ENCODE measurements around the gene RPP40. TPM values are rescaled to one million over a fixed set of nuclear protein-coding genes. Genes with fewer than 3 reads are reported as not detected.

RPP40 gene
- total and polyA plus RNA-seq, 4 donors: 11.0 to 20.5 (median 12.6) TPM

DNA sequence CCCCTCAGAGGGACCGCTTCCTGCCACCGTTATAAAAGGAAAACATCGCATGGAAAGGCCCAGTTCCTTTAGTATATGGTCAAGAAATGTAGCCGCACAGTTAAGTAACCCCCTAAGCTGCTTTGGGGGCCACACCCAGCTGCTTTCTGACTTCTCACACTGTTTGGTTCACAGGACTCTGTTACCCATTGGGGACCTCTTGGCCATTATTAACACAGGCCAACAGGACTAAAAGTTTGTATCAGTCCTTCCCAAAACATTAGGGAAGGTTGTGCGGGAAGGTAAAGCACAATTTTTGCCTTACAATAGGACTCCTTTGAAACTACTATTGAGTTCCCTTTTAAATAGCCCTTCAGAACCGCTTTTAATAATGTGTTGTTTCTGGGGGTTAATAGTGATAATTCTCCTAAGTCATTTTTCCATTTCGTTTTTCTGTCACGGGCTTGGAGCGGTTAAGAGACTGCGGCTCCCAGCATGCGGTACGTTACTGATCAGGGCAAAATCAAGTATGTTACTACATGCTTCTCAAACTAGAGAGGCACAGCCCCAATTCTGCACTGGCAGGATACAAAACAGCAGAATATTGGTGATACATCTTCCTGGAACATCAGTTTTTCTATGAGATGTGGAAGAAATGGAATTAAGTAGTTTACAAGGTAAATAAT is 668 bp upstream of the RPP40 start:
- peak overlapping the region; percentile 79 for H3K4me3 ChIP-seq (ENCODE audit: low read depth, low read length)
- H3K9me3 ChIP-seq (ENCODE audit: control insufficient read depth, insufficient read depth, low read length): no peaks in the 10 kb centered on the region
- peak overlapping the region; percentile 94 for H3K27ac ChIP-seq (ENCODE audit: low read depth, low read length)
- 46% methylated on average over 5 of the region's 12 CpGs for WGBS (ENCODE audit: insufficient coverage)
- no peaks in the 10 kb centered on the region for H3K27me3 ChIP-seq (ENCODE audit: control insufficient read depth, insufficient read depth, low read length)
- no peaks in the 10 kb centered on the region for H3K36me3 ChIP-seq (ENCODE audit: control insufficient read depth, insufficient read depth, low read length)
- peaks cover 12% of the 10 kb centered on the region for H3K4me1 ChIP-seq (ENCODE audit: control insufficient read depth, insufficient read depth, low read length)
- DNase-seq (ENCODE audit: low read depth in 4 of 6, low spot score in 6 of 6): peak in 2 of 6 donors; percentile 2 to 13

DNA sequence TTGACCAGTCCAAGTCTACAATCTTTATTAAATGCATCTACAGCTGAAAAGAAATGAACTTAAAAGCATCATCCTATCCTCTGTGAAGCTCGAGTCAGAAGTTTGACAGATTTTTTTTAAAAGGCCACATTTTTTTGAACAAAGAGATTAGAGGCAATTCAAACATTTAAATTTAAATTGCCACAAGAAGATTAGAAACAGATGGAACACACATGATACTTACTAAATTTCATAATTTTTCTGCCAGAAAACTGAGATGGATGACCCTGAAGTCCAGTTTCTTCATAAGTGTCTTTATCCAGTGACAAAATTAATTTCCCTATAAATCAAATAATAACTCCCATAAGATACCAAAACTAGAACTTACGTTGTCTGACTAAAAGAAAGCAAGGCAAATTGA is 4.3 kb downstream of the RPP40 start:
- Histone ChIP-seq H3K36me3 (ENCODE audit: control insufficient read depth, insufficient read depth, low read length) (peaks cover 2% of the 10 kb centered on the region), H3K9me3 (ENCODE audit: control insufficient read depth, insufficient read depth, low read length) (no peaks in the 10 kb centered on the region), H3K4me1 (ENCODE audit: control insufficient read depth, insufficient read depth, low read length) (peaks cover 10% of the 10 kb centered on the region), H3K27ac (ENCODE audit: low read depth, low read length) (no peak overlapping the region), H3K27me3 (ENCODE audit: control insufficient read depth, insufficient read depth, low read length) (no peaks in the 10 kb centered on the region), H3K4me3 (ENCODE audit: low read depth, low read length) (no peak overlapping the region)
- no peak for DNase-seq (ENCODE audit: low read depth in 4 of 6, low spot score in 6 of 6)
- WGBS (ENCODE audit: insufficient coverage): no CpG with 5 or more reads among the region's 2 CpGs

DNA sequence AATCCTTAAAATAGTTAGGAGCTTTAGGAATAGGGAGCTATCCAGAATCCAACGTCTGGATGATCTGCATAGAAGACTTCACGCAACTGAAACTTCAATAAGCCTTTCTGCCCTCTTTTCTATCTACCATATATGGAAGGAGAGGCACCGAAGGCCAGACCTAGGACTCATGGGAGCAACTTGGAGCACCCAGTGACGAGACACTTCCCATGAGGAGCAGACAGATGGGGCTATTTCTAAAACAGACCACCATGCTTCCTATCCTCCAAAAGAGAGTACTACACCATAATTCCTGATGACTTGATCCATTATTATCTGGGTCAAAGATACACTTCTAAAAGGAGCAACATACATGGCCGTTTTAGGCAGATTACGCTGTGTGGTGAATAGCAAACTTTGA is 6.0 kb downstream of the RPP40 start:
- Histone ChIP-seq H3K36me3 (ENCODE audit: control insufficient read depth, insufficient read depth, low read length) (peaks cover 2% of the 10 kb centered on the region), H3K4me3 (ENCODE audit: low read depth, low read length) (no peak overlapping the region), H3K27ac (ENCODE audit: low read depth, low read length) (no peak overlapping the region), H3K4me1 (ENCODE audit: control insufficient read depth, insufficient read depth, low read length) (no peaks in the 10 kb centered on the region), H3K9me3 (ENCODE audit: control insufficient read depth, insufficient read depth, low read length) (no peaks in the 10 kb centered on the region), H3K27me3 (ENCODE audit: control insufficient read depth, insufficient read depth, low read length) (no peaks in the 10 kb centered on the region)
- 100% methylated on average over 2 of the region's 6 CpGs for WGBS (ENCODE audit: insufficient coverage)
- no peak for DNase-seq (ENCODE audit: low read depth in 4 of 6, low spot score in 6 of 6)

DNA sequence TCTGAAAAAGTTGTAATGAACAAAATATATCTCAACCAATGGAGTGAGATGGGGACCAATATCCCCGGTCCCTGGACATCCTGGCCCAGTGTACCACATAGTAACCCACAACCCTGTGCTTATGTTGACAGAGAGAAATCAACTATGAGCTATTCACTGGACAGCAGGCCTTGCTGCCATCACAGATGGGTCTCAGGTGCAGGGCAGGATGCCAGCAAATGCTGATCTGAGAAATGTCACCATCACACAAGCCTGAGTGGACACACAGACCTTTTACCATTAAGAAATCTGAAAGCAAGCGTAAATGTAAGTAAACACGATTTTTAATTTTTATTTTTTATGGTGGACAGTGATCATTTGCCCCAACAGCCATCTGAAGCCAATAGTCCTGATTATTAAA is 9.1 kb downstream of the RPP40 start:
- Histone ChIP-seq H3K36me3 (ENCODE audit: control insufficient read depth, insufficient read depth, low read length) (peaks cover 2% of the 10 kb centered on the region), H3K4me1 (ENCODE audit: control insufficient read depth, insufficient read depth, low read length) (no peaks in the 10 kb centered on the region), H3K27ac (ENCODE audit: low read depth, low read length) (no peak overlapping the region), H3K27me3 (ENCODE audit: control insufficient read depth, insufficient read depth, low read length) (no peaks in the 10 kb centered on the region), H3K4me3 (ENCODE audit: low read depth, low read length) (no peak overlapping the region), H3K9me3 (ENCODE audit: control insufficient read depth, insufficient read depth, low read length) (no peaks in the 10 kb centered on the region)
- no peak for DNase-seq (ENCODE audit: low read depth in 4 of 6, low spot score in 6 of 6)
- 100% methylated on average over 1 of the region's 3 CpGs for WGBS (ENCODE audit: insufficient coverage)

DNA sequence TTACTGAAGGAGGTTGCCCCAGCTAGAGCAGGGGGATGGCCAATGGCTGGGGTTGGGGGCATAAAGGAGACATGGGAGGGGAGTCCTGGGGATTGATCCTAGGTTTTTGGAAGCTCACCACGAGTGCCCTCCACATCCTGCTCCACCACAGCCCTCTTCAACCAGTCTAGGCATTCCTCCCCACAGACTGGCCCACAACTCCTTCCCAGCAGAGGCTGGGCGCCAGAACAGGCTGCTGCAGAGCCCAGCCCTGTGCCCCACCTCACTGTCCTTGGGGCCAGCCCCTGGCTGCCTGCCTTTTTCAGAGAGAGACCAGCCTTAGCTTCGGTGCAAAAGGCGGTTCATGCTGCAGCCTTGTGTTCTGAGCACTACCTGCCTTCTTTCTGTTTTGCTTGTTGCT is 16.4 kb downstream of the RPP40 start:
- 91% methylated on average over 4 of the region's 4 CpGs for WGBS (ENCODE audit: insufficient coverage)
- Histone ChIP-seq H3K27ac (ENCODE audit: low read depth, low read length) (no peak overlapping the region), H3K9me3 (ENCODE audit: control insufficient read depth, insufficient read depth, low read length) (no peaks in the 10 kb centered on the region), H3K27me3 (ENCODE audit: control insufficient read depth, insufficient read depth, low read length) (no peaks in the 10 kb centered on the region), H3K36me3 (ENCODE audit: control insufficient read depth, insufficient read depth, low read length) (no peaks in the 10 kb centered on the region), H3K4me1 (ENCODE audit: control insufficient read depth, insufficient read depth, low read length) (no peaks in the 10 kb centered on the region), H3K4me3 (ENCODE audit: low read depth, low read length) (no peak overlapping the region)
- no peak for DNase-seq (ENCODE audit: low read depth in 4 of 6, low spot score in 6 of 6)

DNA sequence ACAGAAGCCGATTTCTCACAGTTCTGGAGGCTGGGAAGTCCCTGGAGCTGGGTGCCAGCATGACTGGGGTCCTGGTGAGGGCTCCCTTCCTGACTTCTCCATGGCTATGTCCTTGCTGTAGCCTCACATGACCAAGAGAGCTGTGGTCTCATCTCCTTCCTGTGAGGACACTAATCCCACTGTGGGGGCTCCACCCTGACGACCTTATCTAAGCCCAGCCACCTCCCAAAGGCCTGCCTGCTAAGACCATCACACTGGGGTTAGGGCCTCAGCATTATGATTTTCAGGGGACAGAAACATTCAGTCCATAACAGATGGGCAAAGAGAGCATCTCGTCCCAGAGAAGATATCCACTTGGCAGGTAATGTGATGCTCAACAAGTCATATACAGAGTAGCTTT is 16.8 kb downstream of the RPP40 start:
- no peak overlapping the region for H3K4me3 ChIP-seq (ENCODE audit: low read depth, low read length)
- no peaks in the 10 kb centered on the region for H3K4me1 ChIP-seq (ENCODE audit: control insufficient read depth, insufficient read depth, low read length)
- no peak overlapping the region for H3K27ac ChIP-seq (ENCODE audit: low read depth, low read length)
- H3K27me3 ChIP-seq (ENCODE audit: control insufficient read depth, insufficient read depth, low read length): no peaks in the 10 kb centered on the region
- no peaks in the 10 kb centered on the region for H3K36me3 ChIP-seq (ENCODE audit: control insufficient read depth, insufficient read depth, low read length)
- WGBS (ENCODE audit: insufficient coverage): 81% methylated on average over 2 of the region's 3 CpGs
- no peaks in the 10 kb centered on the region for H3K9me3 ChIP-seq (ENCODE audit: control insufficient read depth, insufficient read depth, low read length)
- DNase-seq (ENCODE audit: low read depth in 4 of 6, low spot score in 6 of 6): no peak

DNA sequence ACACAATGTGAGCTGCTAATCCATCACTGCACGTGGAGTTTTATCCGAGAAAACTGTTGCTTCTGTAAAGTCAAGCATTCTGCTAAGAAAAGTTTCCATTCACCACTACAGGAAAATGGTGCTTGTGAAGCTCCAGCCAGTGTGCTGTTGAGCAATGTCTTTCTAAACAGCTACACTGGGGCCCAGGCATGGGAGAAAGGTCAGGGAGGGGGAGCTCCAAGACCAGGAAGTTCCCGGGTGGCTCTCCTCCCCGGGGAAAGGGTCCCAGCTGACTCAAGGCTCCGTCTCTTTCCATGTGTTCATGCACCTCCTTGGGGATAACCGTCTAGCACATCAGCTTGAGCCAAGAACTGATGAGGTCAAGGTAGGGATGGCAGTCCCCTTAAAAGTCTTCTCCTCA is 20.5 kb downstream of the RPP40 start:
- Histone ChIP-seq H3K27me3 (ENCODE audit: control insufficient read depth, insufficient read depth, low read length) (no peaks in the 10 kb centered on the region), H3K36me3 (ENCODE audit: control insufficient read depth, insufficient read depth, low read length) (no peaks in the 10 kb centered on the region), H3K27ac (ENCODE audit: low read depth, low read length) (no peak overlapping the region), H3K4me1 (ENCODE audit: control insufficient read depth, insufficient read depth, low read length) (no peaks in the 10 kb centered on the region), H3K9me3 (ENCODE audit: control insufficient read depth, insufficient read depth, low read length) (no peaks in the 10 kb centered on the region), H3K4me3 (ENCODE audit: low read depth, low read length) (no peak overlapping the region)
- no peak for DNase-seq (ENCODE audit: low read depth in 4 of 6, low spot score in 6 of 6)
- 95% methylated on average over 4 of the region's 6 CpGs for WGBS (ENCODE audit: insufficient coverage)

DNA sequence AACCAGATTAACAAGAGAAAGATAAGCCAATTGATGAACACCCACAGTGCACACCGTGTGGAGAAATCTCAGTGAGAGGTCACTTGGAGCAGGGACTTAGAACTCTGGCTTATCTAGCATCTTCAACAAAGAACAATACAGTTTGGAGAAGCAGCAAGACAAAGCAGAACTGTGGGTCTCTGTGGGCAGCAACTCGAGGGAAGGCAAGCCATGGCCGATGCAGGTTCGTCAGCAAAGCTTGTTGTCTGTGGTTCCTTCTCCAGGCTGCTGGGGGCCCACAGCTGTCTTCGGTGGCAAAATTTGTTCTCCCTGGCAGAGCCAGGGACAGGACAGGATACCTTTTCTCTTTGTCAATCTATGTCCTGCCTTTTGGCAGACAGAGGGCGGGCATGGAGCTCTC is 22.1 kb downstream of the RPP40 start:
- Histone ChIP-seq H3K4me1 (ENCODE audit: control insufficient read depth, insufficient read depth, low read length) (no peaks in the 10 kb centered on the region), H3K9me3 (ENCODE audit: control insufficient read depth, insufficient read depth, low read length) (peaks cover 1% of the 10 kb centered on the region), H3K4me3 (ENCODE audit: low read depth, low read length) (no peak overlapping the region), H3K27me3 (ENCODE audit: control insufficient read depth, insufficient read depth, low read length) (no peaks in the 10 kb centered on the region), H3K36me3 (ENCODE audit: control insufficient read depth, insufficient read depth, low read length) (no peaks in the 10 kb centered on the region), H3K27ac (ENCODE audit: low read depth, low read length) (no peak overlapping the region)
- no peak for DNase-seq (ENCODE audit: low read depth in 4 of 6, low spot score in 6 of 6)
- 84% methylated on average over 6 of the region's 6 CpGs for WGBS (ENCODE audit: insufficient coverage)

DNA sequence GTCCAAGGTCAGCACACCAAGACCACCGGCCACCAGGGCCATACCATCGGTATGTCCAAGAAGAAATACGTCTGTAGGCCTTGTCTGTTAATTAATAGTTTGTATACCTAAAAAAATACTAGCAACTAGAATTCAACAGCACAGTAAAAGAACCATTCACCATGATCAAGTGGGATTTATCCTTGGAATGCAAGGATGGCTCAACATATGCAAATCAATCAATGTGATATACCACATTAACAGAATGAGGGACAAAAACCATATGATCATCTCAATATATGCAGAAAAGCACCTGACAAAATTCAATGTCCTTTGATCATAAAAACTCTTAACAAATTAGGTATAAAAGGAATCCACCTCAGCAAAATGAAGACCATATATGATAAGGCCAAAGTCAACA is 24.4 kb downstream of the RPP40 start:
- no peaks in the 10 kb centered on the region for H3K36me3 ChIP-seq (ENCODE audit: control insufficient read depth, insufficient read depth, low read length)
- no peak for DNase-seq (ENCODE audit: low read depth in 4 of 6, low spot score in 6 of 6)
- no peaks in the 10 kb centered on the region for H3K27me3 ChIP-seq (ENCODE audit: control insufficient read depth, insufficient read depth, low read length)
- H3K27ac ChIP-seq (ENCODE audit: low read depth, low read length): no peak overlapping the region
- no peak overlapping the region for H3K4me3 ChIP-seq (ENCODE audit: low read depth, low read length)
- peaks cover 1% of the 10 kb centered on the region for H3K9me3 ChIP-seq (ENCODE audit: control insufficient read depth, insufficient read depth, low read length)
- peaks cover 6% of the 10 kb centered on the region for H3K4me1 ChIP-seq (ENCODE audit: control insufficient read depth, insufficient read depth, low read length)
- no CpG with 5 or more reads among the region's 3 CpGs for WGBS (ENCODE audit: insufficient coverage)

DNA sequence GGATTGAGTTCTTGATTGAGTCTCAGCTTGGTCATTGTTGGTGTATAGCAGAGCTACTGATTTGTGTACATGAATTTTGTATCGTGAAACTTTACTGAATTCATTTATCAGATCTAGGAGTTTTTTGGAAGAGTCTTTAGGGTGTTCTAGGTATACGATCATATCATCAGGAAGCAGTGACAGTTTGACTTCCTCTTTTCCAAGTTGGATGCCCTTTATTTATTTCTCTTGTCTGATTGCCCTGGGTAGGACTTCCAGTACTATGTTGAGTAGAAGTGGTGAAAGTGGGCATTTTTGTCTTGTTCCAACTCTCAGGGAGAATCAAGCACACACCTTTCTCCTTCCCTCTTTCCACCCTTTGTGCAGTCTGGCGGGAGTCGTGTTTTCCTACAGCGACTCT is 26.4 kb downstream of the RPP40 start:
- 64% methylated on average over 4 of the region's 5 CpGs for WGBS (ENCODE audit: insufficient coverage)

More for the DNA sequence above, 26.4 kb downstream of the RPP40 start:
- Histone ChIP-seq H3K36me3 (ENCODE audit: control insufficient read depth, insufficient read depth, low read length) (no peaks in the 10 kb centered on the region), H3K9me3 (ENCODE audit: control insufficient read depth, insufficient read depth, low read length) (peaks cover 1% of the 10 kb centered on the region), H3K4me1 (ENCODE audit: control insufficient read depth, insufficient read depth, low read length) (peaks cover 18% of the 10 kb centered on the region), H3K27ac (ENCODE audit: low read depth, low read length) (no peak overlapping the region), H3K4me3 (ENCODE audit: low read depth, low read length) (no peak overlapping the region), H3K27me3 (ENCODE audit: control insufficient read depth, insufficient read depth, low read length) (no peaks in the 10 kb centered on the region)
- DNase-seq (ENCODE audit: low read depth in 4 of 6, low spot score in 6 of 6): no peak
